ENCODE data around the gene THAP12.

THAP12 gene

GRCh38 chr11:76379807-76380158 is 1.1 kb downstream of the THAP12 start:
- no peak for DNase-seq

GRCh38 chr11:76376746-76377558 is 4.0 kb downstream of the THAP12 start:
- DNase-seq, result no peak

- DNase-seq, result peak; percentile 51
Observed at GRCh38 chr11:76371170-76371569, 9.8 kb downstream of the THAP12 start.

- DNase-seq, result no peak
Observed at GRCh38 chr11:76369406-76369805, 11.5 kb downstream of the THAP12 start.

- no peak for DNase-seq
Observed at GRCh38 chr11:76368490-76368889, 12.4 kb downstream of the THAP12 start.

- no peak for DNase-seq
Observed at GRCh38 chr11:76365038-76365679, 15.8 kb downstream of the THAP12 start.

DNA sequence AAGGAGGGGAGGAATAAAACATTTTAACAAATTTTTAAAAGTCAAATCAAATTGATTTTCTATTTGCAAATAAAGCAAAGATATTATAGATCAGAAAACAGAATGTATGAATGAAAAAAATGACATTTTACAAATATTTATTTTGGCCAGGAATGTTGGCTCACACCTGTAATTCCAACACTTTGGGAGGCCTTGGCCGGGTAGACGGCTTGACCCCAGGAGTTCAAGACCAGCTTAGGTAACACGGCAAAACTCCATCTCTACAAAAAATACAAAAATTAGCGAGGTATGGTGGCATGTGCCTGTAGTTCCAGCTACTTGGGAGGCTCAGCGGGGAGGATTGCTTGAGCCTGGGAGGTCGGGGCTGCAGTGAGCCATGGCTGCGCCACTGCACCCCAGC is 18.2 kb downstream of the THAP12 start:
- DNase-seq, result no peak

GRCh38 chr11:76361776-76362175 is 19.2 kb downstream of the THAP12 start:
- no peak for DNase-seq

GRCh38 chr11:76361374-76361773 is 19.6 kb downstream of the THAP12 start:
- DNase-seq, result no peak

GRCh38 chr11:76355172-76355571 is 25.8 kb downstream of the THAP12 start:
- no peak for DNase-seq

- no peak for DNase-seq
Observed at GRCh38 chr11:76348348-76348747, 32.6 kb downstream of the THAP12 start.

GRCh38 chr11:76347466-76347865 is 33.5 kb downstream of the THAP12 start:
- no peak for DNase-seq

GRCh38 chr11:76339221-76339620 is 41.7 kb downstream of the THAP12 start:
- DNase-seq, result peak; percentile 94

GRCh38 chr11:76337923-76338322 is 43.0 kb downstream of the THAP12 start:
- DNase-seq, result no peak

DNA sequence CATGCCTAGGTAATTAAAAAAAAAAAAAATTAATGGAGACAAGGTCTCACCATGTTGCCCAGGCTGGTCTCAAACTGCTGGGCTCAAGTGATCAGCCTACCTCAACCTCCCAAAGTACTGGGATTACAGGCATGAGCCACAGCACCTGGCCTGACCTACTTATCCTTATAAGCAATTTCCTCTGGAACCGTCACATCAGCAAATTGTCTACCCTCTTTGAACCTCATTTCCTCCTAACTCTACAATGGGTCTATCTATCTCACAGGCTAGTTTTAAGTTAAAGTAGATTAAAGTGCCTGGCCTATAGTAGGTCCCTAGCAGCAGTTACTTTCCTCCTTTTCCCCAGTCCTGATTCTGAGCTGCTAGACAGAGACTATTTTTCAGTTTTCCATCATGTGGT is 43.5 kb downstream of the THAP12 start:
- no peak for DNase-seq

DNA sequence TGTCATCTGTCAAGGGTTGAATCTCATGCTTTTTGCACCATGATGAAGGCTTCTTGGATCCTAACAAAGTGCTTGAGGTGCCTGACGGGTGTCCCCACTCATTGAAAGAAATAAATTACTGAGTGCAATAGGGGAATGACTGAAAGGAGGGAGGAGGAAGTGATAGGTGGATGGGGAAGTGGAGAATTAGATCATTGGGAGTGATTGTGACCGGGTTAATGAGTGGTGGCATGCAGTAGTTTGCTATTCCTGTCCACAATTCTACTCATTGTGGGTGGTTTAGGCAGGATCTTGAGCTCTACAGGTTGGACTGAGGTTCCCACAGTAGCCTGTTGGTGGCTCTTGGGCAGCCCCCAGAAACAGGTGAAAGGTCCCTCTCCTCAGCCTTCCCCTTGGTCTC is 44.3 kb downstream of the THAP12 start:
- peak; percentile 76 for DNase-seq

GRCh38 chr11:76335842-76336241 is 45.1 kb downstream of the THAP12 start:
- peak; percentile 96 for DNase-seq

DNA sequence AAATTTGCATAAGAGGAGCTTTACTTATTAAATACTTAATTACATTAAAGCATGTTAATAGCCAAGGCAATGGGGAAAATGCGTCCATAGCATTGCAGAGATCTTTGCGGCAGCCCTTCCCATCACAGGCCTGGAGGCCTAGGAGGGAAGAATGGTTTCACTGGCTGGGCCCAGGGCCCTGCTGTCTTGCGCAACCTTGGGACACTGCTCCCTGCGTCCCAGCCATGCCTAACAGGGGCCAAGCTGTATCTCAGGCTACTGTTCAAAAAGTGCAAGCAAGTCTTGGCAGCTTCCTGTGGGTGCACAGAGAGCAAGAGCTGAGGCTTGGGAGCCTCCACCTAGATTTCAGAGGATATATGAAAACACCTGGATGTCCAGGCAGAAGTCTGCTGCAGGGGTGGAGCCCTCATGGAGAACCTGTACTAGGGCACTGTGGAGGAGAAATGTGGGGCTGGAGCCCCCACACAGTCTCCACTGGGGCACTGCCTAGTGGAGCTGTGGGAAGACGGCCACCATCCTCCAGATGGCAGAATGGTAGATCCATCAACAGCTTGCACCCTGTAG is 46.0 kb downstream of the THAP12 start:
- DNase-seq, result no peak

DNA sequence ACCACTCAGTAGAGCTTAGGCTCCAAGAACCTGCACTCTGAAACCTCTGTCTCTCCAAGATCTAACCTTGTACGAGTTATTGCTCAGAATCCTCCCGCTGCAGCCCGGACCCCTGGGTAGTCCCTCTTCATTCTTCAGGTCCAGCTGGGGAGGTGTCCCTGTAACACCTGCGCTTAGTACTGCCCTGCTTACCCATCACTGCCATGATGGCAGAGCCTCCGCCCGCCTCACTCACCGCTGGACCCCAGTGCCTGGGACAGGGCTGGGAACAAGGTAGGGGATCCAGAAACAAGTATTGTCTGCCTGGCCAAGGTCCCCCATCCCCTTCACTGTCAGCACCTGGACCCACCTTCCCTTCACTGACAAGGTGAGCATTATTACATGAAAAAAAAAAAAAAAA is 50.3 kb downstream of the THAP12 start:
- DNase-seq, result no peak

- DNase-seq, result no peak
Observed at GRCh38 chr11:76329983-76330382, 50.9 kb downstream of the THAP12 start.

GRCh38 chr11:76329084-76329648 is 51.8 kb downstream of the THAP12 start:
- DNase-seq, result no peak

DNA sequence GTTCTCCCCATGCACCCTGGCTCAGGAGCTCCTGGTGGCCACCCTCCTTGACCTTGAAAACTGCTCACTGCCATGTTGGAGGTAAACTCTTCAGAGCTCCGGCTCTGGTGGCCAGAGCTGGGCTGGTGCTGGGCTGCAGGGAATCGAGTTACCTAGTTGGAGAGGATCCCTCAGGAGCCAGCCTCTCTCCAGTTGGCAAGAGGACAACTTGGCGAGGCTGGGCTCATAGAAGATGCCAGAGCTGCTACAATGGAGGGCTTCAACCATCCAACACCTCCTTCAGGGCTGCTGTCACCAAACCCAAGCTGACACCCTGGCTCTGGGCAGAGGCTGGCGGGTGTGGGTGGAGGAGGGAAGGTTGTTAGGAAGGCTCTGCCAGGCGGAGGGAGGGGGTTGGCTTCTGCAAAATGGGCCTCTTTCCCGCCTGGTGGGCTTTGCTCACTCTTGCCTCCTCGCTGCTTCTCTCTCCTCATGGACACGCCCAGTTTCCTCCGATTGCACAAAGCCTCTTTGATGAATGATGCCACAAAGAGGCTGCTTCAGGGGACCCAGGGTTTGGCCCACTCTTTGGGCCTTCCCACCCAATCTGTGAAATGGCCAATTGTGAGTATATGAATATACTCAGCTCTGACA is 53.1 kb downstream of the THAP12 start:
- no peak for DNase-seq

- peak; percentile 34 for DNase-seq
Observed at GRCh38 chr11:76327202-76327601, 53.7 kb downstream of the THAP12 start.

DNA sequence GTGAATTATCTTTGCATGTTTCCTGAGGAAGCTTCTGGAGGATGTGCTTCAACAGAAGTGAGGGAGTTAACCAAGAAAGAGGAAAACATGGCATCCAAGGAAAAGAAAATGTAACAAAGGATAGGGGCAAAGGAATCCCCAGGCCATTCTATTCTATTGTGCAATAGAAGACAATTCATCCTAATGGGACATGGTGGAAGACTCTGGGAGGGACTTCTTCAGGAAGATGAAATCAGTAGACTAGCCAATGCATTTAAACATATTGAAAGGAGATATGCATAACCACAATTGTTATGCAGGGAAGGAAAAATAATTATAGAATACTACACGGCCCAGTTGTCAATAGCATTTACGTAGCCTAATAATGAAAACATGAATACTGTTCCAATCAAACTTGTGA is 55.7 kb downstream of the THAP12 start:
- no peak for DNase-seq
